Activated naive CD8-positive, alpha-beta T cell (primary cell): ENCODE data around the gene REV3L.
"Not testable (repeated sequence)": the region's sequence is repeated elsewhere in the genome, so short reads cannot be mapped to it uniquely, and the experiment has no call there.

Experiments
- H3K27ac Mint-ChIP-seq: one replicate; pipeline ENCODE4 v1.8.0; 2021; ENCODE audit warnings: mixed read lengths
- H3K27me3 Mint-ChIP-seq: one replicate; pipeline ENCODE4 v1.8.0; 2021; ENCODE audit warnings: mixed read lengths
- H3K36me3 Mint-ChIP-seq: one replicate; pipeline ENCODE4 v1.8.0; 2021; ENCODE audit warnings: mixed read lengths
- H3K4me1 Mint-ChIP-seq: one replicate; pipeline ENCODE4 v1.8.0; 2021; ENCODE audit warnings: low read depth, mixed read lengths
- H3K4me3 Mint-ChIP-seq: one replicate; pipeline ENCODE4 v1.8.0; 2021; ENCODE audit warnings: mild to moderate bottlenecking, mixed read lengths
- H3K9me3 Mint-ChIP-seq: one replicate; pipeline ENCODE4 v1.8.0; 2021; ENCODE audit warnings: low read depth, mixed read lengths

REV3L gene

GRCh38 chr6:111481836-111482187 is 1.2 kb downstream of the REV3L start:
- Mint-ChIP-seq H3K27me3 (no peaks in the 10 kb centered on the region), H3K4me3 (peak overlapping the region; percentile 93), H3K4me1 (peaks cover 50% of the 10 kb centered on the region)

GRCh38 chr6:111480988-111481822 is 1.8 kb downstream of the REV3L start:
- Mint-ChIP-seq H3K27ac (peak overlapping the region; percentile 9), H3K4me1 (peaks cover 44% of the 10 kb centered on the region), H3K27me3 (no peaks in the 10 kb centered on the region), H3K36me3 (no peaks in the 10 kb centered on the region), H3K9me3 (no peaks in the 10 kb centered on the region), H3K4me3 (peak overlapping the region; percentile 93)

More at GRCh38 chr6:111481836-111482187, 1.2 kb downstream of the REV3L start:
- H3K27ac Mint-ChIP-seq, result peak overlapping the region; percentile 85
- no peaks in the 10 kb centered on the region for H3K9me3 Mint-ChIP-seq
- H3K36me3 Mint-ChIP-seq, result no peaks in the 10 kb centered on the region

- peak overlapping the region; percentile 6 for H3K4me3 Mint-ChIP-seq
- H3K9me3 Mint-ChIP-seq, result no peaks in the 10 kb centered on the region
- no peaks in the 10 kb centered on the region for H3K27me3 Mint-ChIP-seq
- H3K36me3 Mint-ChIP-seq, result no peaks in the 10 kb centered on the region
- H3K27ac Mint-ChIP-seq, result peak overlapping the region; percentile 16
- H3K4me1 Mint-ChIP-seq, result peaks cover 45% of the 10 kb centered on the region
These were observed 4.3 kb downstream of the REV3L start for GRCh38 chr6:111478749-111479148.

GRCh38 chr6:111478064-111478476 is 4.9 kb downstream of the REV3L start:
- Mint-ChIP-seq H3K4me1 (peaks cover 51% of the 10 kb centered on the region), H3K27ac (no peak overlapping the region), H3K27me3 (no peaks in the 10 kb centered on the region), H3K36me3 (no peaks in the 10 kb centered on the region), H3K4me3 (no peak overlapping the region), H3K9me3 (no peaks in the 10 kb centered on the region)

- Mint-ChIP-seq H3K4me3 (no peak overlapping the region), H3K4me1 (peaks cover 56% of the 10 kb centered on the region), H3K27me3 (no peaks in the 10 kb centered on the region), H3K27ac (no peak overlapping the region), H3K36me3 (no peaks in the 10 kb centered on the region), H3K9me3 (no peaks in the 10 kb centered on the region)
These were observed 5.5 kb downstream of the REV3L start for GRCh38 chr6:111477481-111477938.

- not testable (repeated sequence) for H3K27me3 Mint-ChIP-seq, H3K36me3 Mint-ChIP-seq, H3K9me3 Mint-ChIP-seq, H3K27ac Mint-ChIP-seq, H3K4me3 Mint-ChIP-seq
- H3K4me1 Mint-ChIP-seq, result peaks cover 60% of the 10 kb centered on the region
These were observed 7.0 kb downstream of the REV3L start for GRCh38 chr6:111476061-111476460.

- Mint-ChIP-seq H3K36me3 (peaks cover 6% of the 10 kb centered on the region), H3K4me1 (peaks cover 61% of the 10 kb centered on the region), H3K27me3 (no peaks in the 10 kb centered on the region), H3K4me3 (no peak overlapping the region), H3K27ac (no peak overlapping the region), H3K9me3 (no peaks in the 10 kb centered on the region)
These were observed 8.2 kb downstream of the REV3L start for GRCh38 chr6:111474771-111475170.

GRCh38 chr6:111474106-111474505 is 8.9 kb downstream of the REV3L start:
- no peaks in the 10 kb centered on the region for H3K9me3 Mint-ChIP-seq
- peaks cover 58% of the 10 kb centered on the region for H3K4me1 Mint-ChIP-seq
- H3K27ac Mint-ChIP-seq, result no peak overlapping the region
- H3K36me3 Mint-ChIP-seq, result peaks cover 6% of the 10 kb centered on the region
- no peaks in the 10 kb centered on the region for H3K27me3 Mint-ChIP-seq
- no peak overlapping the region for H3K4me3 Mint-ChIP-seq

GRCh38 chr6:111472933-111473435 is 10.0 kb downstream of the REV3L start:
- Mint-ChIP-seq H3K4me3 (peak overlapping the region; percentile 57), H3K36me3 (peaks cover 9% of the 10 kb centered on the region), H3K9me3 (no peaks in the 10 kb centered on the region), H3K4me1 (peaks cover 57% of the 10 kb centered on the region), H3K27ac (peak overlapping the region; percentile 64), H3K27me3 (no peaks in the 10 kb centered on the region)

- H3K27ac Mint-ChIP-seq, result peak overlapping the region; percentile 56
- H3K4me3 Mint-ChIP-seq, result peak overlapping the region; percentile 18
- no peaks in the 10 kb centered on the region for H3K27me3 Mint-ChIP-seq
- H3K36me3 Mint-ChIP-seq, result peaks cover 9% of the 10 kb centered on the region
- H3K9me3 Mint-ChIP-seq, result no peaks in the 10 kb centered on the region
- peaks cover 49% of the 10 kb centered on the region for H3K4me1 Mint-ChIP-seq
These were observed 11.1 kb downstream of the REV3L start for GRCh38 chr6:111471958-111472357.

- Mint-ChIP-seq H3K4me1 (peaks cover 48% of the 10 kb centered on the region), H3K4me3 (peak overlapping the region; percentile 68), H3K36me3 (peaks cover 9% of the 10 kb centered on the region), H3K27ac (peak overlapping the region; percentile 56), H3K27me3 (no peaks in the 10 kb centered on the region), H3K9me3 (no peaks in the 10 kb centered on the region)
These were observed 11.5 kb downstream of the REV3L start for GRCh38 chr6:111471533-111471932.

GRCh38 chr6:111470991-111471390 is 12.0 kb downstream of the REV3L start:
- H3K27me3 Mint-ChIP-seq, result no peaks in the 10 kb centered on the region
- no peaks in the 10 kb centered on the region for H3K9me3 Mint-ChIP-seq
- no peak overlapping the region for H3K4me3 Mint-ChIP-seq
- H3K27ac Mint-ChIP-seq, result no peak overlapping the region
- H3K4me1 Mint-ChIP-seq, result peaks cover 48% of the 10 kb centered on the region
- H3K36me3 Mint-ChIP-seq, result peaks cover 9% of the 10 kb centered on the region

GRCh38 chr6:111469543-111469942 is 13.5 kb downstream of the REV3L start:
- no peaks in the 10 kb centered on the region for H3K9me3 Mint-ChIP-seq
- H3K36me3 Mint-ChIP-seq, result peaks cover 9% of the 10 kb centered on the region
- no peak overlapping the region for H3K4me3 Mint-ChIP-seq
- no peak overlapping the region for H3K27ac Mint-ChIP-seq
- H3K4me1 Mint-ChIP-seq, result peaks cover 41% of the 10 kb centered on the region
- H3K27me3 Mint-ChIP-seq, result no peaks in the 10 kb centered on the region

GRCh38 chr6:111468329-111469012 is 14.5 kb downstream of the REV3L start:
- Mint-ChIP-seq H3K4me3 (no peak overlapping the region), H3K36me3 (peaks cover 9% of the 10 kb centered on the region), H3K4me1 (peaks cover 35% of the 10 kb centered on the region), H3K27me3 (no peaks in the 10 kb centered on the region), H3K9me3 (no peaks in the 10 kb centered on the region), H3K27ac (no peak overlapping the region)

GRCh38 chr6:111464184-111464583 is 18.8 kb downstream of the REV3L start:
- H3K4me1 Mint-ChIP-seq, result peaks cover 36% of the 10 kb centered on the region
- no peak overlapping the region for H3K4me3 Mint-ChIP-seq
- no peaks in the 10 kb centered on the region for H3K9me3 Mint-ChIP-seq
- H3K27me3 Mint-ChIP-seq, result no peaks in the 10 kb centered on the region
- H3K27ac Mint-ChIP-seq, result no peak overlapping the region
- peaks cover 20% of the 10 kb centered on the region for H3K36me3 Mint-ChIP-seq
